ENCODE measurements around the gene PAH. TPM values are rescaled to one million over a fixed set of nuclear protein-coding genes. Genes with fewer than 3 reads are reported as not detected.

Gene PAH
- total and polyA plus RNA-seq, 10 of the 15 experiments (the other 5 are each of a cell fraction or from before 2014, with no cell fraction given) = 0.20 to 4.8 (median 0.55) TPM; not detected in 1

DNA sequence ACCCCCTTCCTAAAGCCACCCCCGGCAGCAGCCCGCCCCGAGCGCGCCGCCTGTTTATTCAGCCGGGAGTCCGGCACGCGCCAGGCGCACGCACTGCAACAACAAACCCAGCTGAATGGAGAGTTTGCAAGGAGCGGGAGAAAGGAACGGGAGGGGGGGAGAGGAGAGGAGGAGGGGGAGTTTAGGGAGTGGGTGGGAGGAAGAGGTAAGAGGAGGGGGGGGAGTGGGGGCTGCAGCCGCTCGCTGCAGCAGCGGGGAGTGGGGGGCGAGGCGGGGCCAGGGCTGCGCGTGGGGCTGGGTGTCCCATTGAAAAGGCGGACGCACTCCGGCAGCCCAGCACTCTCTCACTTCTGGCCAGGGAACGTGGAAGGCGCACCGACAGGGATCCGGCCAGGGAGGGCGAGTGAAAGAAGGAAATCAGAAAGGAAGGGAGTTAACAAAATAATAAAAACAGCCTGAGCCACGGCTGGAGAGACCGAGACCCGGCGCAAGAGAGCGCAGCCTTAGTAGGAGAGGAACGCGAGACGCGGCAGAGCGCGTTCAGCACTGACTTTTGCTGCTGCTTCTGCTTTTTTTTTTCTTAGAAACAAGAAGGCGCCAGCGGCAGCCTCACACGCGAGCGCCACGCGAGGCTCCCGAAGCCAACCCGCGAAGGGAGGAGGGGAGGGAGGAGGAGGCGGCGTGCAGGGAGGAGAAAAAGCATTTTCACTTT, 40.5 kb upstream of the PAH start, which contains the start of gene ASCL1 (continued):
- TF ChIP-seq STAT3 (IDR thresholded peaks at IDR 0.05; ENCODE audit: low read depth, low read length) = no peak
- peak; percentile 54 to 82 for TF ChIP-seq BHLHE40 (IDR thresholded peaks at IDR 0.05; ENCODE audit: borderline replicate concordance in 1 of 2, low read depth in 2 of 2, low read length in 1 of 2)
- TF ChIP-seq YY1 (IDR thresholded peaks at IDR 0.05; ENCODE audit: low read depth, low read length) = 0 out of 2 replicates have a peak, but pooled peaks have one; percentile 7
- TF ChIP-seq DPF2 (IDR thresholded peaks at IDR 0.05) = no peak
- TF ChIP-seq, protein P1, sequence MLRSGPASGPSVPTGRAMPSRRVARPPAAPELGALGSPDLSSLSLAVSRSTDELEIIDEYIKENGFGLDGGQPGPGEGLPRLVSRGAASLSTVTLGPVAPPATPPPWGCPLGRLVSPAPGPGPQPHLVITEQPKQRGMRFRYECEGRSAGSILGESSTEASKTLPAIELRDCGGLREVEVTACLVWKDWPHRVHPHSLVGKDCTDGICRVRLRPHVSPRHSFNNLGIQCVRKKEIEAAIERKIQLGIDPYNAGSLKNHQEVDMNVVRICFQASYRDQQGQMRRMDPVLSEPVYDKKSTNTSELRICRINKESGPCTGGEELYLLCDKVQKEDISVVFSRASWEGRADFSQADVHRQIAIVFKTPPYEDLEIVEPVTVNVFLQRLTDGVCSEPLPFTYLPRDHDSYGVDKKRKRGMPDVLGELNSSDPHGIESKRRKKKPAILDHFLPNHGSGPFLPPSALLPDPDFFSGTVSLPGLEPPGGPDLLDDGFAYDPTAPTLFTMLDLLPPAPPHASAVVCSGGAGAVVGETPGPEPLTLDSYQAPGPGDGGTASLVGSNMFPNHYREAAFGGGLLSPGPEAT (IDR thresholded peaks at IDR 0.05; ENCODE audit: low read depth) = peak; percentile 64
- TF ChIP-seq ZNF384 (IDR thresholded peaks at IDR 0.05; ENCODE audit: borderline replicate concordance, low read depth, low read length) = peak; percentile 92
- no peak for TF ChIP-seq ZBED1 (IDR thresholded peaks at IDR 0.05; ENCODE audit: borderline replicate concordance)
- TF ChIP-seq EGR1 (IDR thresholded peaks at IDR 0.05; ENCODE audit: borderline replicate concordance in 1 of 2, low read depth in 2 of 2, low read length in 2 of 2) = no peak
- TF ChIP-seq POU2F2 (IDR thresholded peaks at IDR 0.05; ENCODE audit: borderline replicate concordance, low read depth, low read length) = 0 out of 3 replicates have a peak, but pooled peaks have one; percentile 14
- TF ChIP-seq YBX1 (IDR thresholded peaks at IDR 0.05) = no peak
- TF ChIP-seq IRF4 (IDR thresholded peaks at IDR 0.05; ENCODE audit: low read depth, low read length) = no peak
- no peak for TF ChIP-seq KLF5 (IDR thresholded peaks at IDR 0.05; ENCODE audit: partially characterized antibody)
- 0 out of 2 replicates have a peak, but pooled peaks have one; percentile 39 for TF ChIP-seq CHD2 (IDR thresholded peaks at IDR 0.05; ENCODE audit: borderline replicate concordance, low read depth, low read length)
- no peak for TF ChIP-seq PAX5 (IDR thresholded peaks at IDR 0.05; ENCODE audit: borderline replicate concordance, low read depth, low read length)
- no peak for TF ChIP-seq EED (IDR thresholded peaks at IDR 0.05; ENCODE audit: low read depth)
- TF ChIP-seq, protein P2, sequence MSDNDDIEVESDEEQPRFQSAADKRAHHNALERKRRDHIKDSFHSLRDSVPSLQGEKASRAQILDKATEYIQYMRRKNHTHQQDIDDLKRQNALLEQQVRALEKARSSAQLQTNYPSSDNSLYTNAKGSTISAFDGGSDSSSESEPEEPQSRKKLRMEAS (IDR thresholded peaks at IDR 0.05; ENCODE audit: low read depth, low read length) = peak; percentile 80; the same call in 1 of the 2 replicates
- TF ChIP-seq NFYB (IDR thresholded peaks at IDR 0.05; ENCODE audit: insufficient read depth, low read depth, low read length) = no peak
- TF ChIP-seq HDAC6 (IDR thresholded peaks at IDR 0.05; ENCODE audit: unreplicated experiment) = peak; percentile 38
- no peak for TF ChIP-seq MYB (IDR thresholded peaks at IDR 0.05; ENCODE audit: borderline replicate concordance, low read depth, low read length)
- TF ChIP-seq MTA3 (IDR thresholded peaks at IDR 0.05; ENCODE audit: borderline replicate concordance, low read length) = no peak
- TF ChIP-seq SMARCA5 (IDR thresholded peaks at IDR 0.05) = no peak
- TF ChIP-seq TAF1 (IDR thresholded peaks at IDR 0.05; ENCODE audit: borderline replicate concordance, low read depth, low read length) = no peak
- no peak for TF ChIP-seq BCL11A (IDR thresholded peaks at IDR 0.05; ENCODE audit: low read depth, low read length)
- TF ChIP-seq SP1 (IDR thresholded peaks at IDR 0.05; ENCODE audit: low read depth, low read length) = no peak
- TF ChIP-seq, protein P3, sequence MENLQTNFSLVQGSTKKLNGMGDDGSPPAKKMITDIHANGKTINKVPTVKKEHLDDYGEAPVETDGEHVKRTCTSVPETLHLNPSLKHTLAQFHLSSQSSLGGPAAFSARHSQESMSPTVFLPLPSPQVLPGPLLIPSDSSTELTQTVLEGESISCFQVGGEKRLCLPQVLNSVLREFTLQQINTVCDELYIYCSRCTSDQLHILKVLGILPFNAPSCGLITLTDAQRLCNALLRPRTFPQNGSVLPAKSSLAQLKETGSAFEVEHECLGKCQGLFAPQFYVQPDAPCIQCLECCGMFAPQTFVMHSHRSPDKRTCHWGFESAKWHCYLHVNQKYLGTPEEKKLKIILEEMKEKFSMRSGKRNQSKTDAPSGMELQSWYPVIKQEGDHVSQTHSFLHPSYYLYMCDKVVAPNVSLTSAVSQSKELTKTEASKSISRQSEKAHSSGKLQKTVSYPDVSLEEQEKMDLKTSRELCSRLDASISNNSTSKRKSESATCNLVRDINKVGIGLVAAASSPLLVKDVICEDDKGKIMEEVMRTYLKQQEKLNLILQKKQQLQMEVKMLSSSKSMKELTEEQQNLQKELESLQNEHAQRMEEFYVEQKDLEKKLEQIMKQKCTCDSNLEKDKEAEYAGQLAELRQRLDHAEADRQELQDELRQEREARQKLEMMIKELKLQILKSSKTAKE (IDR thresholded peaks at IDR 0.05; ENCODE audit: low read depth, poor library complexity, severe bottlenecking) = no peak

All from GM12878 (cell line).